Activated CD8-positive, alpha-beta memory T cell treated with anti-CD3 and anti-CD28 coated beads for 48 hours (primary cell): Measurements from ENCODE around the gene EXOC3.
"Not testable (repeated sequence)": the region's sequence is repeated elsewhere in the genome, so short reads cannot be mapped to it uniquely, and the experiment has no call there.

Source experiments
- DNase-seq, 3 experiments: peaks; one replicate each; pipeline ENCODE4 v3.0.0-alpha.2; 2020; ENCODE audit warnings: low read depth in 2 of 3, low spot score in 2 of 3

The EXOC3 gene

DNA sequence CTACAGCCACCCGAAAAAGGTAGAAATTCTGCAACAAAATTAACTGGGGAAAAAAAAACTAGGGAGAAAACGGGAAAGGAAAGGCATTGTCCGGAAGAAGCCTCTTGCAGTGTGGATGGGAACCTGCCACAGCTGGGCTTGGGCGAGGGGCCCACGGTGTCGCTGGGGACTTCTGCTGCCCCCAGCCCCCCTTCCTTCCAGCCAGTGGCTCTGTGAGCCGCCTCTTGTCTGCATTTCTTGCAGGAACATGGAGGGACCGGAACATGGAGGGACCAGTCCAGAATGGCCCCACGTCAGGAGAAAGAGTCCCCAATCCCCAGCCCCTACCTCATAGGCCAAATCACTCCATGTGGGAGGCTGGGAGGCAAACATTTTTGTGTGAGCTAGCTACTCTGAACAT is 36.9 kb upstream of the EXOC3 start:
- no peak for DNase-seq

DNA sequence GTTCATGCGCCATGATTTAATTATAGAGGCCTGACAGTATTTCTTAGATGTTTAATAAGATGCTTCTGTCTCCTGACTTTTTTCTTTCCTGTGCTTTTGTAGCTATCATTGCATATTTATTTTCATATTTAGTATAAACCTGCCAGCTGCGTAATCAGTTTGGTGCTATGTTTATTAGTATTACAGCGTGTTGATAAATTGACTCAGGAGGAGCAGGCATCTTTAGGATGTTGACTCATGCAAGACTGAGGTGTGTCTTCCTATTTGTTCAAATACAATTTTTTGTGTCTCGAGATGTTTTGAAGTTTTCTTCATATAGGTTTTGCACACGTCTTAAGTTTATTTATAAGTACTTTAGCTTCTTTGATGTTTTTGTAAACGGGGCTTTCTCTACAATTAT is 35.9 kb upstream of the EXOC3 start:
- DNase-seq, result no peak

DNA sequence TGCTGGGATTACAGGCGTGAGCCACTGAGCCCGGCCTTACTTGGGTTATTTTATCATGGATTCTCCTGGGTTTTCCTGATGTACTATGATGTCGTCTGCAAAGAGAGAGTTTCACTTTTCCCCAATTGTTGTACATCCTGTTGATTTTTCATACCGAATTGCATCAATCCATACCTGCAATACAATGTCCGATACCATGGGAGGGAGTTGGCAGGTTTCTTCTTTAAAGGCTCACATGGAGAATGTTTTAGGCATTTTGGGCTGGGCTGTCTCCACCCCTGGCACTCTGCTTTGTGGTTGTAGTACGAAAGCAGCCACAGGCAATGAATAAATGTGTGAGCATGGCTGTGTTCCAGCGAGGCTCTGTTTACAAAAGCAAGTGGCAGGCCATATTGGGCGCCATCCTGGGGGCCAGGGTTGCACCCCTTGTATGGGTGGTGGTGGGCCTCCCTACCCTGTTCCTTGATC is 35.1 kb upstream of the EXOC3 start:
- DNase-seq, result no peak

DNA sequence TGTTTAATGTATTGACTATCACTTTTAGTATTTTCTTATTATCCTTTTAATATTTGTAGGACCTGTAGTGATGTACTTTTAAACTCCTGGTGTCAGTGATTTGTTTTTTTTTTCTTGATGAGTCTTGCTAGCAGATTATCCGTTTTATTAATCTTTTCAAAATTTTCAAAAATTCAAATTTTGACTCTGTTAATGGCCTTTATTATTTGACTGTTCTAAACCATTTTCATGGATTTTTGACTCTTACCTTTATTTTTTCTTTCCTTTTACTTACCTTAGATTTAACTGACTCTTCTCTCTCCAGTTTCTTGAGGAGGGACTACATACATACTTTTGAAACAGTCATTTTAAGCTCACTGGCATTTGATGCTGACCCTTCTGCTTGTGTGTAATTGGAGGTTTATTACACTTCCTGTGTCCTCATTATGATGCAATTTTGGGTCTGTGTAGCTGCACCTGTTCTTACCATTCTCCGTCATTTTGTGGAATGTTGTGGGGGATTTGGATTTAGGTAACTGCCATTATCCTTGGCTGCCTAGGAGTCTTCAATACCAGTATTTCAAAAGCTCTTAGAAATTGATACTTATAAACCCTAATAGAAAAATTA is 32.0 kb upstream of the EXOC3 start:
- DNase-seq, result no peak

DNA sequence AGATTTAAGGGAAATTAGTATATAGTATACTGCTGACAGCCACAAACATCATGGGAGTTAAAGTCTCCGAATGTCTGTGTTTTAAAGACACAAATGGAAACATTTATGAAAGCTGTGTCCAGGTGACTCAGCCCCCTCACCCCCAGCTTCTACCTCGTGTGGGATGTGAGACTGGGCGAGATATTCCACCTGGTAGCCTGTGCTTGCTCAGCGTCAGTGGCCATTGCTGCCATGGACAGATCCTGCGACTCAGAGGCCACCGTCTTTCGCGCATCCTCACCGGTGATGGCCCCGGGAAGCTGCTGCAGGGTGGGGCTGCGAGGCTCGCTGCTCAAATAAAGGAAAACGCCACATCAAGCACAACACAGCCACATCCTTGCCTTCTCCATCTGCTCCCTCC is 31.2 kb upstream of the EXOC3 start:
- peak in 2 of 3 experiments; percentile 23 to 36 for DNase-seq

DNA sequence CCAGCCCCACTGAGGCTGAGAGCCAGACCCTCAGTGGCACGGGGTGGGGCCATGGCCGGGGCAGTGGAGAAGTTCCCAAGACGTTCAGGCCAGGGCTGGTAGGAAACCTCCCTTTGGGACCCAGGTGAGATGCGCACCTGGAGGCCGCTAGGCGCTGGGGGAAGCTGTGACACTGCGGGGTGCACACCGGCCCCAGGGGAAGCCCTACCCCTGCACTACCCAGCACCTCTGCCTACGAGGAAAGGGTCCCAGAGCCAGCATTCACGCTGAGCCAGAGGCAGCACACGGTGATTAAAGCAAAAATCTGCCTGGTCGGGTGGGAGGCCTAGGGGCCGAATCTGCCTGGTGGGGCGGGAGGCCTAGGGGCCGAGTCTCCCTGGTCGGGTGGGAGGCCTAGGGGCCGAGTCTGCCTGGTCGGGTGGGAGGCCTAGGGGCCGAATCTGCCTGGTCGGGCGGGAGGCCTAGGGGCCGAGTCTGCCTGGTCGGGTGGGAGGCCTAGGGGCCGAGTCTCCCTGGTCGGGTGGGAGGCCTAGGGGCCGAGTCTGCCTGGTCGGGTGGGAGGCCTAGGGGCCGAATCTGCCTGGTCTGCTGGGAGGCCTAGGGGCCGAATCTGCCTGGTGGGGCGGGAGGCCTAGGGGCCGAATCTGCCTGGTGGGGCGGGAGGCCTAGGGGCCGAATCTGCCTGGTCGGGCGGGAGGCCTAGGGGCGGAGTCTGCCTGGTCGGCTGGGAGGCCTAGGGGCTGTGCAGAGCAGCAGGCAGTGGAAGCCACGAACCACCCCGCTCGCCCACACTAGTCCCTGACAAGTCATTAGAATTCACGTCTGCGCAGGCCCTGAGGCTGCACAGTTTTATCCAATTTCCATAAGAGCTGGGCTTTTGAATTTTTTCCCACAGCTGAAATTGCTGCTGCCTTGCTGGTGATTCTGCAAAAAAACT is 27.7 kb upstream of the EXOC3 start:
- not testable (repeated sequence) for DNase-seq

DNA sequence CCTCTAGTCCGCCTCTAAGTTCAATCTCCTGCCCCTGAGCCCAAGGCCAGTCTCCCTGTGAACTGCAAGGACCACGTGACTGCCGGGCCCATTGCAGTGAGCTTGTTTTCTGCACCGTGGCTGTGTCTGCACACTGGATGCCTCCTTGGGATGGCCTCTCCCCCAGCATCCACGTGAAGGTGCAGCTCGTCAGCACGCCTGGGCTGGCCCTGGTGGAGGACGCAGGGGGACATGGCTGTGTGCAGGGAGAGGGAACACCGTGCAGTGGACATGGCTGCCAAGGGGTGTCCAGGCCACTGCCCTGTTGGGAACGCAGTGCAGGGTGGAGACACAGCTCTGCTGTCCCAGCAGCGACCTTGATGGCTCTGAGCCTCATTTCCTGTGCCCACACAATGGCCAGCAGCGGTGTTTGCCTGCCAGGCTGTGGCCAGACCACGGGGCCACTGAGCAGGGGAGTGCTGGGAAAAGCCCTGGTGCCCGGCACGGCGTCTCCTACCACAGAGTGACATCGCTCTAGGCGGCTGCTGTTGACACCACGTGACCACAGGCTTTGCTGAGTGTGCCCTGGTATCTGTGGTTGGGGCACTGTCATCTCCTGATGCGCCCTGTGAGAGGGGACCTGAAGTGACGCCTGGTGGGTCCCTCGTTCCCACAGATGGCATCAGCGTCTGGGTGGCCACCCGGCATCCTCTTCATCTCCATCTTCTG is 26.9 kb upstream of the EXOC3 start:
- DNase-seq, result no peak

DNA sequence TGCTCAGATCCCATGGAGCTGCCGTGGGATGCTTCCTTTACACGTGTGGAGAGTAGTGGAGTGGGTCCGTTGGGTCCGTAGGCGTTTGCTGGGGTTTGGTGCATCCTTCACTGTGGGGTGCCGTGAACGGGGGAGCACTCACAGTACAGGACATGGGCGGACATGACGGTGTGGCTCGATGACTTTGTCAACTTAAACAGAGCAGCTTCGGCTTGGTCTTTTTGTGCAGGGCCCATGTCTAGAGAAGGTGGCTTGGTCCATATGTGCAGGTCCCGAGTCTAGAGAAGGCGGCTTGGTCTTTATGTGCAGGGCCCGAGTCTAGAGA is 26.4 kb upstream of the EXOC3 start:
- no peak for DNase-seq

DNA sequence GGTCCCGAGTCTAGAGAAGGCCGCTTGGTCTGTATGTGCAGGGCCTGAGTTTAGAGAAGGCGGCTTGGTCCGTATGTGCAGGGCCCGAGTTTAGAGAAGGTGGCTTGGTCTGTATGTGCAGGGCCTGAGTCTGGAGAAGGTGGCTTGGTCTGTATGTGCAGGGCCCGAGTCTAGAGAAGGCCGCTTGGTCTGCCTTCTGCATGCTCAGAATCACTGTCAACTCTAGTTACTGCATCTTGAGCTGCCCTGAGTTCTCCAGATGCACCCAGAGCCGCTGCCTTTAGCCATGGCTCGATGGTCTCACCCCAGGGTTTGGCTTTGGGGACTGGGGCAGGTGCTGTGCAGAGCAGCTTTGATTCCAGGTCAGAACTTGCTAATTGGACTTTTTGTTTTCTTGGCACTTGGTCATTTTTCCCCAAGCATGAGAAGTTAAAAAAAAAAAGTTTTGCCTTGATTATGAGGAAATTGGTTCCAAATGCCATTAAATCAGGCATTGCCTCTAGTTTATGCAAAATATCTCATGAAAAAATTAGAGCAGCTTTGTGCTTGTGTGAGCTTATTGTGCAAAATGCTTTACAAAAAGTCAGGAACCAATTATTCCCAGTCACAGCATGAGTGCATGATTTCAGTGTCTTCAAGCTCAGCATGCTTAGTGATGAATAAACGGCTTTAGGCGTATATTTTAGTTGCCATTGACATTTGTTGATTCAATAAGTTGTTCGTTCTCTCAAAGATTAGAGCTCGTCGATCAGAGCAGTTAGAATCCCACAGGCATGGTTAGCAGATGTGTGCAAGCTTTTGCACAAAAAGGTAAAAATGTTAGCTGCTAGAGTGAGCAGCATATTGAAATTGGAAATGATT is 25.4 kb upstream of the EXOC3 start:
- DNase-seq, result no peak

DNA sequence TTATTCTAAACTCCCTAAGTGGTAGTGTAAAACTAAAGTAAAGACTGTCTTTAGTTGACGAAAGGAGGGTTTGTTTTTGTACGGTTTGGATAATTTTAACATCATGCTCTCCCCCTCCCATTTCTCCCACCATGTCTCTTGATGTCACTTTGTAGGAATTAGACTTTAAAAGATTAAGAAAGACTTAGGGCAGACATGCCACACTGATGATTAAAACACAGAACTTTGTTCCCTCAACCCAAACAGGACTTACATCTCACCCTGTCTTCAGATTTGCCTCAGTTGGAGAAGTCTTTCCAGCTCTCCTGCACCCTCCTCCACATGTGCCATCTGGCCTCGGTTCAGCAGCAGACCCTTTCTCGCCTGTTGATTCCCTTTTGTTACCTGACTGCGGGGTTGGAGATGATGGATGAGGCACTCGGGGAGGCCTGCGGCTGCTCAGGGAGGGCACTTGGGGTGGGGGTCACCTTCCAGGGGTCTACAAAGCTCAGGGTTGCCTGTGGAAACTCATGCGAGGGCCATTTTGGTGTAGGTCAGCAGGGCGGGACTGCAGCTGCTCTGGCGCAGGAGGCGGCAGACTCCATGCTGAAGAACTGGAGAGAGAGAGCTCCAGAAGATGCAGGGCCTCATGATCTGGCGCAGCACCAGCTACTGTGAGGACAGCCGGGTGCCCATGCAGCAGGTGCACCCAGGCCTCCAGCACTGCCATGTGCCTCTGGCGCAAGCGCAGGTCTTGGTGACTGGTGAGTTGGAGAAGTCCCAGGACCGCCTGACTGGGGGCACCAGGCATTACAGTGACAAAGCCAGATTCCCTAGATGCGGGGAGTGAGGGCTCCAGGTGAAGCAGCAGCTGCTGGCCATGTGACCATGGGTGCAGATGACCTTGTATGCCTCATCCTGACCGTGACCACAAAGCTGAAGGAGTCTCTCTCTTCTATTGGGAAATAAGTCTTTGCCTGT is 24.5 kb upstream of the EXOC3 start:
- no peak for DNase-seq

DNA sequence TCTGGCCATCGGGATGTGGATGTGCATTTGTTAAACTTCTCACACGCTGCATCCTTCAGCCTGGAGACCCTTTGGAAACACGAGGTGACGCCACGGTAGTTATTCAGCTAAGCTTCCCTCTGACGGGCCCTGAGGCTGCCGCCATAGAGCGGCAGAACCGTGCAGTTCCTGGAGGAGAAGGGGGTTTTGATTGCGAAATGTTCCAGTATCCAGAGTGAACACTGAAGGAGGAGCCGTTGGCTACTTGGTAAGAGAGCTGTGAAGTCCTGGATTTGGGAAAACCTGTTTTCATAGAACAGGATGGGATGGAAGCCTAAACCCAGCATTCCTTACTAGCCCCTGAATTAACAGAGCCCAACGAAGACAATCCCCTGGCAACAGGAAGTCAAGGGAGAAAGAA is 23.0 kb upstream of the EXOC3 start:
- no peak for DNase-seq

DNA sequence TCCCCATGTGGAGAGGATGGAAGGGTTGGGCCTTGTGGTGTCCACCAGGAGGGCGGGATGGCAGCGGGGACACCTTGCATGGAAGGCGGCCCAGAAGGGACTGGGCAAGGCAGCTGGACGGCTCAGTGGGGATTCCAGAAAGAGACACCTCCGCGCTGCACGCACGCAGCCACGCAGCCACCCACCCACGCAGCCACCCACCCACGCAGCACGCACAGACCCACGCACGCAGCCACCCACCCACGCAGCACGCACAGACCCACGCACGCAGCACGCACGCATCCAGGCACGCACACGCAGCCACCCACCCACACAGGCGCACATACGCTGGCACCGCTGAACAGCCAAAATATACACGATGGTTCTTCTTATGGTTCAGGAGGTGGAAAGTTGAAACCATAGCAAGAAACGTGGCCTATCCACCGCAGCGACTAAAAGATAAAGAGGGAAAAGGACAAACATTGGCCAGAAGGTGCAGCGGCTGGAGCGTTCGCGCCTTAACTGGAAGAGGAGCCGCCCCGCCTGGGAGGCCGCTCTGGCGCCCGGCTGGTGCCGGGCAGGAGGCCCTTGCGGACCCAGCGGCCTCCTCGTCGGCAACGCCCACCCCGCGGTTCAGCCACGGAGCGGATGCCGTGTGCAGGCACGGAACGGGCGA is 22.2 kb upstream of the EXOC3 start:
- DNase-seq, result no peak

DNA sequence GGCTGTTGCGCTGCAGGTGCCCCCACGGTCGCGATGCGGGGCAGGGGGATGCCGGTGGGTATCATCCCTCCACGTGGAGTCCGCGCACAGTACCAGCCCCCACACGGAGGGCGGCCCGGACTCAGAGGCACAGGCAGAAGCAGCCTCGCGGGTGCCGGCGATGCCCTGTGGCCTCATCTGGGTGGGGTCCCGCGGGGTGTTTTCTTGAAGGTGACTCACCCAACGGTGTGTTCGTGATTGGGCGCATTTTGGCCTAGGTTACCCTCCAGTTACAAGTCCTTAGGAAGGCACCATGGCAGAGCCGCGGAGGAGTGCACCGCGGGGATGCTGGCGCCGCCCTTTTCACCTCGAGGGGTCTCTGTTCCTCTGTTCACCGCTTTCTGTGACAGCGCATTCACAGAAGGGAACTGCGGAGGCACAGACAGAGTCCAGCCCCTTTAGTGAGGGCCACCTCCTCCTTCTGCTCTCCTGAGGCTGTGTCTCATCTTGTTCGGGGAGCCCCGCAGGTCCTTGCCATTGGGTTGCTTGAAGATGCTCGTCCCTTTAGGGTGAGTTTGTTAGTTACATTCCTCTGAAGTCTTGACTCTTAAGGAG is 21.6 kb upstream of the EXOC3 start:
- no peak for DNase-seq

DNA sequence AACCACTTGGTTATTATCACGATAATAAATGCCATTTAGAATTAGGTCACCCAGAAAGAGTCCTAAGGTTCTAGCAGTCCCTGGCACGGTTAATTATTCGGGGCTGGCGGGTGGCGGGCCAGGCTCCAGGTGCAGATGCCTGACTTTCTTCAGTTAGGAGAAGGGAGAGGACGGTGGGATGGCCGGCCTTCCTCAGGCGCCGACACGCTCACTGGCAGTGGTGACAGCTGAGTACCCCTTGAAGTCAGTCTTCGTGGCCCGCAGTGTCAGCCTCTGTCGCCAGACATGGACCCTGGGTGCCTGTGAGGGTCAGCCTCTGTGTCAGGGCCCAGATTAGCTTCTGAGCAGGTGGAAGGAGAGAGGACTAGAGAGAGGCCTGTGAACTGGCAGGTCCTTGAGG is 21.1 kb upstream of the EXOC3 start:
- no peak for DNase-seq

DNA sequence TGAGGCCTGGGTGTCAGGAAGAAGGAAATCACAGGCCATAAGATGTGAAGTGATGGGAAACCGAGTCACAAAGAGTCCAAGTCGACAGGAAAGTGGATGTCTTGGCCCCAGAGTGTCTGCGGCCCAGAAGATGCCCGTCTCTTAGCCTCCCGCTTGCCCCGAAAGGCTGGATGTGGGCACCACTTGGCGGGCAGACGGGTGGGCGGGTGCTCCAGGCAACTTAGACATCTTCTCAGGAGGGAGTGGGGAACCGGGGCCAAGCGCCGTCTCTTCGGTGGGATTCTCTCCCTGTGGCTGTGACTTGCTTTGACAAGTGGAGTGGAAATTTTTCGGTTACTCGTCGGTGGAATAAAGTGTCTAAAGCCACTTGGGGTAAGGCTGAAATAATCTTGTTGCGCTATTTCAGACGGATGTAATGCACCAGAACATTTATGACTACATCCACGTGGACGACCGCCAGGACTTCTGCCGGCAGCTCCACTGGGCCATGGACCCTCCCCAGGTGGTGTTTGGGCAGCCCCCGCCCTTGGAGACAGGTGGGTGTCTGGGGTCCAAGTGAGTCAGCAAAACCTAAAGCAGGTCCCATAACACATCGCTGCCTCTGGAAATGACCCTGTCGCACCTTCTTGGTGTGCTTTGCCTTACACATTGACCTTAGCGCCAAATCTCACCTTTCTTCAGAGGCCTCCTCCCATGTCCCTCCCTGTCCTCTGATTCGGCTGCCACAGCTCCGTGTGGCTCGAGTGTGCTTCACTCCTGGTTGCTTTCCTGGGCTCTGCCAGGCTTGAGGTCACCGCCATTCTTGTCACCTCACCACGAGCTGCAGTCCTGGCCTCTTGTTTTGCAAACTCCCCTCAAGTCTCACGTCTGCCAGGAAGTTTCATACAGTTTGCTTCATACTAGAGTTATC is 20.4 kb upstream of the EXOC3 start:
- DNase-seq, result no peak

DNA sequence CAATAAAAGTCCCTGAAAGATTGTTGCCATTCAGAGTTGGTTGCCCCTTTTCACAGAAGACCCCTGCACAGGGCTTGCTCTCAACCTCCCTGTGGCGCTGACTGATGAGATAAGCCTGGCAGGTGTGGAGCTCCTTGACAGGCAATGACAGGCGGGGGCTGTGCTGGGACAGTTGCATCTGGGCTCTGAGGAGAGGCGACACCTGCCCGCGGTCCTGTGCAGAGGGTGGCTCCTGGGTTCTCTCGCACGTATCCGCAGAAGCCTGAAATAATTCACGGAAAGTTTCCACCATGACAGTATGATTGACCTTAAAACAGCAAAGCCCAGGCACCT is 19.8 kb upstream of the EXOC3 start:
- DNase-seq, result no peak

DNA sequence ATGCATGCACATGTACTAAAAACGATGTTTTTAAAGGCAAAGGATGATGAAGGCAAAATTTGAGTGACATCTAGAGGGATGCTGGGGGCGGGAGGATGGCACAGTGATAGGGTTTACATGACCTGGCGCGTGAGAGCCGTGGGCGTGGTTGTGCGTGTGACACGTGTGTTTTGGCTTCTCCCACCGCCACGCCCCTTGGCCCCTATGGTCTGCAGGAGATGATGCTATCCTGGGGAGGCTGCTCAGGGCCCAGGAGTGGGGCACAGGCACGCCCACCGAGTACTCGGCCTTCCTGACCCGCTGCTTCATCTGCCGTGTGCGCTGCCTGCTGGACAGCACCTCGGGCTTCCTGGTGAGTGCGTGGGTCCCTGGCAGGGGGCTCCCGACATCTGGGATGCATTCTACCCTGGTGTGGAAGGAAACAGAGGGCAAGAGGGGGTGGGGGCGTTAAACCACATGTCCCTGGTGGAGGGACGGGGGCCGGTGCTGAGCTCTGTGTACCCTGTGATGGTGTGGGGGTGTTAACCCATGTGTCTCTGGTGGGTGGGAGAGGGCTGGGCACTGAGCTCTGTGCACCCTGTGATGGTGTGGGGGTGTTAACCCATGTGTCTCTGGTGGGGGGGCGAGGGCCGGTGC is 19.2 kb upstream of the EXOC3 start:
- DNase-seq, result no peak
